Thoracic aorta (tissue), 2 donors: Measurements from ENCODE around the gene ACOT7. TPM values are rescaled to one million over a fixed set of nuclear protein-coding genes. Genes with fewer than 3 reads are reported as not detected.

Experiments
- ATAC-seq: fragments of 150-250 bp; one replicate; pipeline ENCODE4 v1.8.0; 2017; ENCODE audit warnings: low read depth; ENCODE audit not compliant: insufficient number of reproducible peaks, low FRiP score
- DNase-seq: peaks from one replicate; pipeline ENCODE4 v3.0.0-alpha.2; 2020; ENCODE audit warnings: low spot score
- H3K27ac ChIP-seq, 2 donors: fragments of 200-600 bp; sonication (generic); 1 replicate in 1 of 2; 2 replicates in 1 of 2; pipeline ENCODE4 v1.5.1; 2016; ENCODE audit warnings: mild to moderate bottlenecking in 2 of 2, moderate library complexity in 2 of 2
- H3K27me3 ChIP-seq: fragments of 200-600 bp; sonication (generic); replicated peaks from 2 replicates; pipeline ENCODE4 v1.6.0; 2016; ENCODE audit warnings: mild to moderate bottlenecking; ENCODE audit not compliant: insufficient read depth
- H3K36me3 ChIP-seq: fragments of 200-600 bp; sonication (generic); one replicate; pipeline ENCODE4 v1.5.1; 2016
- H3K4me1 ChIP-seq, 2 donors: fragments of 200-600 bp; sonication (generic); 1 replicate in 1 of 2; 2 replicates in 1 of 2; pipeline versions ENCODE4 v1.5.1 to v1.6.0; 2016; ENCODE audit warnings: low read depth in 2 of 2, mild to moderate bottlenecking in 1 of 2; ENCODE audit not compliant: control insufficient read depth in 1 of 2
- H3K4me3 ChIP-seq: fragments of 200-600 bp; sonication (generic); 2 replicates; pipeline ENCODE4 v1.5.1; 2016; ENCODE audit warnings: mild to moderate bottlenecking
- H3K9me3 ChIP-seq: fragments of 200-600 bp; sonication (generic); 2 replicates; pipeline ENCODE4 v1.5.1; 2016
- CTCF ChIP-seq: fragments of 200-600 bp; sonication (generic); IDR thresholded peaks from one replicate; pipeline ENCODE4 v1.5.1; 2019; ENCODE audit warnings: antibody characterized with exemption
- total RNA-seq, 2 donors: library from RNA; depleted of rRNA; stranded (reverse); fragments of >200 nt; gene quantifications; one replicate each; pipeline versions ENCODE4 v1.1.0 to v1.2.3, GENCODE V29; 2016

ACOT7 gene
- total RNA-seq, 2 donors from 2014 or later, result 23.7 to 33.0 TPM

DNA sequence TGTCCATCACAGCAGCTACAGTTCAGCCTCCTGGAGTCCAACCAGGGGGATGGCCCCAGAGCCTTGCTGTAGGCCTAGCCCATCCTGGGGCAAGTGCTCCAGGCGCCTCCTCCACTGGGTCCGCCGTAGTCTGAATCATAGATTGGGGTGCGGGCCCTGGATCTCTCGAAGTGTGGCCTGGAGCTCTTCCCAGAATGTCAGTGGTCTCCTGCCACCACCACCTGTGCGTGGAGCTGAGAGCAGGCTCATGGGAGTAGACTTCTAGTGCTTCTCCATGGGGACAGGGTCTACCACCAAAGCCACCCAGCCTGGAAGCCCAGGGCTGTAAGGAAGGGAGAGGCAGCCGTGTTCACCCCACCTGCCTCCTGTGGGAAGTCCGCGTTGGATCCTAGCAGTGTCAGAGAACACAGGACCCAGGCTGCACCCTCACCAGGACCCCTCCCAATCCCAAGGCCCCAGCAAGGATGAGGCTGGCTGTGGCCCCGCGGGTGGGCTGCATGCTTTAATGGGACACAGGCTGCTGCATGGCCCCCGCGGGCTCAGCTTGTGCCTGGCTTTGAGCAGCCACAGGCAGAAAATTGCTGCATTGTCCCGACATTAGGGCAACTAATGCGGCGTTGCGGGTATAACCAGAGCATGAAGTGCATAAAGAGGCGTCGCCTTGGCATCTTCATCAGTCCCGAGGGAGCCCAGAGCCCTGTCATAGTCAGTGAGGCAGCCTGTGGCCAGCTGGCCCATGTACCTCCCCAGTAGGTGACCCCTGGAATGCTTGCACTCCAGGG, 150.3 kb downstream of the ACOT7 start:
- H3K27ac ChIP-seq, result no peak overlapping the region
- no peak for ATAC-seq
- TF ChIP-seq CTCF, result no peak
- no peaks in the 10 kb centered on the region for H3K9me3 ChIP-seq
- H3K36me3 ChIP-seq, result no peaks in the 10 kb centered on the region
- H3K27me3 ChIP-seq, result peaks cover 41% of the 10 kb centered on the region
- H3K4me1 ChIP-seq, result peaks cover 6 to 15% of the 10 kb centered on the region in 2 donors
- H3K4me3 ChIP-seq, result no peak overlapping the region
- DNase-seq, result no peak

DNA sequence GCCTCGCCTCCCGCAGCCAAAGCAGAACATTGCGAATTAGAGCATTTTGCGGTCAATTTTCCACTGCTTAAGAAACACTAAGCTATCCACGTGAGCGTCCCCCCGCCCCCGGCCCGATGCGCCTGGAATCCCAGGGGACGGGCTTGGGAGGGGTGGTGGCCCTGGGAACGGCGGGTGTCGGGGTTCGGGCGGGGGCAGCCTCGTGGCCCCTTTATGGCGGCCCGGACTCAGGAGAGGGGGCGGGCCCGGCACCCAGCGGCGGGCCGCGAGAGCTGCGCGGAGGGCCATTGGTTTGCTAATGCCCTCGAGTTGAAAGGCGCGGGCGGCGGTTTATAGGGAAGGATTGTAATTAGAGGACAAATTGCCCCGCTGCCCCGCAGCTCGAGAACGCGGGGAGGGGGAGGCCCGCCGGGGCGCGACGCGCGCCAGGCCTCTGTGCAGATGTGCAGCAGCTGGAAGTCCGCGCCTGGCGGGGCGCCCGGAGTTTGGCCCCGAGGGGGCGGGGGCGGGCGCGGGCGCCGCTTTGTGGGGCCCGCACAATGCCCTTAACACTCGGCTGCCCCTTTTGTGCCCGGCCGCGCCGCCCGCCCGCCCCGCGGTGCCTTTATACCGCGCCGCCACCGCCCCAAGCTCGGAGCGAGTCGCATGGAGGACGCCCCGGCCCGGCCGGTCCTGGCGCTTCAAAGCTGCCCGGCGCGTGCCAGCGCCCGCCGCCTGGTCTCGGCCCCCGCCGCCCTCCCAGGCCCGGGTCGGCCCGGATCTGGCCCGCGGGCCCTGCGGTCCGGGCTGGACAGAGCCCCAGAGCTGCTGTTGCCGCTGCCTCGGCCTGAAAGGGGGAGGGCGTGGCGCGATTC, 151.5 kb downstream of the ACOT7 start:
- Histone ChIP-seq H3K36me3 (no peaks in the 10 kb centered on the region), H3K27ac (no peak overlapping the region), H3K4me3 (peak overlapping the region; percentile 27), H3K27me3 (peaks cover 40% of the 10 kb centered on the region), H3K4me1 (peaks cover 6 to 15% of the 10 kb centered on the region in 2 donors), H3K9me3 (no peaks in the 10 kb centered on the region)
- no peak for TF ChIP-seq CTCF
- no peak for DNase-seq
- no peak for ATAC-seq

GRCh38 chr1:6241107-6241886, 152.3 kb downstream of the ACOT7 start:
- H3K36me3 ChIP-seq, result no peaks in the 10 kb centered on the region
- ATAC-seq, result no peak
- H3K9me3 ChIP-seq, result no peaks in the 10 kb centered on the region
- H3K27ac ChIP-seq, result no peak overlapping the region
- peaks cover 34% of the 10 kb centered on the region for H3K27me3 ChIP-seq
- no peak for DNase-seq
- H3K4me3 ChIP-seq, result no peak overlapping the region
- TF ChIP-seq CTCF, result no peak
- H3K4me1 ChIP-seq, result peaks cover 6 to 15% of the 10 kb centered on the region in 2 donors

GRCh38 chr1:6239950-6240768, 153.4 kb downstream of the ACOT7 start:
- DNase-seq (no peak), ATAC-seq (no peak)
- TF ChIP-seq CTCF, result no peak
- peaks cover under 1 to 13% of the 10 kb centered on the region in 2 donors for H3K4me1 ChIP-seq
- H3K27me3 ChIP-seq, result peaks cover 28% of the 10 kb centered on the region
- H3K36me3 ChIP-seq, result no peaks in the 10 kb centered on the region
- H3K27ac ChIP-seq, result no peak overlapping the region
- no peaks in the 10 kb centered on the region for H3K9me3 ChIP-seq
- H3K4me3 ChIP-seq, result no peak overlapping the region
